HG02981 (cell line): ENCODE results near the gene NHERF1.

Experiments
- ATAC-seq: cut with Tn5 transposase; IDR thresholded peaks from one replicate; pipeline ENCODE4 v1.9.1; 2021; ENCODE audit warnings: mild to moderate bottlenecking, moderate library complexity; ENCODE audit not compliant: unreplicated experiment

The NHERF1 gene

DNA sequence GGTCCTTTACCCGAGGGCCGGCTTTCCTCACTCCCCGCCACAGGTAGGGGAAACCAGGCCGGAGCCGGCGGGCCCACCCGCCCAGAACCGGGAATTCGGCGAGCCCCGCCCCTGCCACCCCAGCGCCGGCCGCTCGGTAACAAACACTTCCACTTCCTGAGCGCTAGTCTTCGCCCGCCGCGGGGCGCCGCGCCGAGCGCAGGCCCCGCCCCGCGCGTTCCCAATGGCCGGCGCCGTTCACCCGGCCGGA lies 224 bp upstream of the NHERF1 start:
- no peak for ATAC-seq

DNA sequence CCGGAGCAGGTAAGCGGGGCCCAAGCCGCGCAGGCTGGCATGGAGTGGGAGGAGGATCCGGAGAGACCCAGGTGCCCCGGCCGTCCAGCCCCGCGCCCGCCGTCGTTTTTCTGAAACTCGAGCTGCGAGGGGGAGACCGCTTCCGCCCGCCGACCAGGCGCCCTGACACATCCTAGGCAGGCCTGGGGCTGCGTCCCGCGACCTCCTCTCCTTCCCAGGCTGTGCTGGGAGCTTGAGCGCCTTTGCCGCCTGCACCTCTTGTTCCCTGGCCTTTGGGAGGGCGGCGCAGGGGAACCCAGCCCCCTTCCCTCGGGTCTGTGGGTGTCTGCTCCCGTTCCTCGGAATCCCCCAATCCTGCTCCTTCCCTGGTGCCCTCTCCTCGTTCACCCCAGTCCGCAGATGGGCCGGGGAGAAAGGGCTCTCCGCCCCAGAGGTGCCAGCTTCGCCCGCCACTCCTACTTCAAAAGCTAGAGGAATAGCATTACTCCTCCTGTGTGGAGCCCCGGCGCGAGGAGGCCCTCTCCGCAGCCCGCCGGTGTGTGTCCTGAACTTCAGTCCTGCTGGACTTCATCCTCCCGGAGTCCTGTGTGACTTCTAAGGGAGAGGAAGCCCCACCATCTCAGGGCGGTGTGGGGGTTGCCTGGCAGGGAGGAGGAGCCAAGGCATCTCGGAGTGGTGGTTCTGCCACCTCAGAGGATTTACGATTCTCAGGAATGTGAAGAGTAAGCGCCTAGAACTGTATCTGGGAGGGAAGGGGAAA lies 1.0 kb downstream of the NHERF1 start:
- peak; percentile 6 for ATAC-seq

DNA sequence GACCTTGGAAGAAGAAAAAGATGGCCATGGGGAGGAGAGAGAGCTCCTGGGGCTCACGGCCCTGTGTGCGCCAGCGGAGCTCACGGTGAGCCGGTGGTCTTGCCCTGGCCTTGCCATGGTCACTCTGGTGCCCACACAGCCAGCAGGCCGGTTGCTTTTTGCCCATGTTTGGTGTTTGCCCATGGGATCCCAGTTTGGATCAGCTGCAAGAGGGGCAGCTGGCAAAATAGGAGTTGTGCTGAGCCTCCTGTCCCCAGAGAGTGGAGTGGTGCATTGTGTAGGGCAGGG lies 1.6 kb downstream of the NHERF1 start:
- no peak for ATAC-seq

DNA sequence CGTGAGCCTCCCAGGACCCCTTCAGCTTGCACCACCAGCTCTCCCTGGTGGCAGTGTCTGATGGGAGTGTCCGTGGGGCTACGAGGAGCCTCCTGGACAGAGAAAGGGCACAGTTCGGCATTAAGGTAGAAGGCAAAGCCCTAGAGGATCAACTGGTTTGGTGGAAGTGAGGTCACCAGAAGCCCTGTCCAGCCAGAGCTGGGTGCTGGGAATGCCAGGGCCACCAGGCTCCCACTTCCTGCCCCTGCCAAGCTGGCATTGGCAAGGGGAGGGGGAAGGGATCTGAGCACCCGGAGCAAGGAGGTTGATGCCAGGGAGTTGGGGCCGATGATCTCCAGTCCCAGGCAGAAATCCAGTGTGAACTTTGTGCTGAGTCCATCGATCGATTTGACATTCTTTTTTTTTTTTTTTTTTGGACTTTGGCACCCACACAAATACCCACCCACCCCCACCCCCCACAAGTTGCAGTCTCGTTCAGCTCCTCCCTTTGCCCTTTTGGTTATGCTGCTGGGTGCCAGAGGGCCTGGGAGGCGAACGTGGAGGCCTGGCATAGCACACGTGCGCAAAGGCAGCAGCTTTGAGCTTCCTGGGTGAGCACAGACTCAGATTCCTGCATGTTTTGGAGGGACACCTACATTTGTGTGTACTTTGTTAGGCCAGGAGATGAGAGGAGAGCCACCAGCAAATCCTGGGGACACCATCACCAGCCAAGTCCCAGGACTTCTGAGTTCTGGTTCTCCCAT lies 2.1 kb downstream of the NHERF1 start:
- ATAC-seq = no peak

DNA sequence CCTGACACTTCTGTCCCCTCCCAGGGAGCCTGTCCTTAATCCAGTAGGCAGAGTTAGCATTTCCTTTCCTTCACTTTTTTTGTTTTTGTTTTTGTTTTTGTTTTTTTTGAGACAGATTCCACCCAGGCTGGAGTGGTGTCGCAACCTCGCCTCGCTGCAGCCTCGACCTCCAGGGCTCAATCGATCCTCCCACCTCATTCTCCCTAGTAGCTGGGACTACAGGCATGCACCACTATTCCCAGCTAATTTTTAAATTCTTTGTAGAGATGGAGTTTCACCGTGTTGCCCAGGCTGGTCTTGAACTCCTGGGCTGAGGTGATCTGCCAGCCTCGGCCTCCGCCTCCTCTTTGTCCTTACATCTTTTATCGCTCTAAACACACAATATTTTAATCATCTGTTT lies 4.0 kb downstream of the NHERF1 start:
- ATAC-seq = no peak

DNA sequence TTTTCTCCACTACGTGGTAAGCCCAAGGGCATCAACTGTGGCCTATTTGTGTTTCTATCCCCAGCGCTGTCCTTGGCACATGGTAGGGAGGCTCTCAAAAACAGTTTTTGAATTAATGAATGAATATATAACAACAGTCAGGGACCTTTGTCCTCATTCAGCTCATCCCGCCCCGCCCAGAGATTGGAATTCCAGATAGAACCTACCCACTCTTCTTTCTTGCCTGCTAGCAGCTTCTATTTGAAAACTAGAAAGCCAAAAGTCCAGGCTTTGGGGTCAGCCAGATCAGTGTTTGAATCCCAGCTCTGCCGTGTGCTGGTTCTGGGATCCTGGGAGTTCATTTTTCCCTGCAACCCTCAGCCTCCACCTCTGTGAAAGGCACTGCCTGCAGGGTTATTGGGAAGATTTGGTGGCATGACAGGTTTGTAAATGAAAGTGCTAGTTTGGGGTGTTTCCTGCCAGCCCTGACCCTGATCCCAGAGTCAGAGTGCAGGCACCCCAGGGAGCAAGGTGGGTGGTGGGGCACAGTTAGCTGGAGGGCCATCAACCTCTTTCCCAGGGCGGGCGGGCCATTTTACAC lies 4.5 kb downstream of the NHERF1 start:
- ATAC-seq = no peak

DNA sequence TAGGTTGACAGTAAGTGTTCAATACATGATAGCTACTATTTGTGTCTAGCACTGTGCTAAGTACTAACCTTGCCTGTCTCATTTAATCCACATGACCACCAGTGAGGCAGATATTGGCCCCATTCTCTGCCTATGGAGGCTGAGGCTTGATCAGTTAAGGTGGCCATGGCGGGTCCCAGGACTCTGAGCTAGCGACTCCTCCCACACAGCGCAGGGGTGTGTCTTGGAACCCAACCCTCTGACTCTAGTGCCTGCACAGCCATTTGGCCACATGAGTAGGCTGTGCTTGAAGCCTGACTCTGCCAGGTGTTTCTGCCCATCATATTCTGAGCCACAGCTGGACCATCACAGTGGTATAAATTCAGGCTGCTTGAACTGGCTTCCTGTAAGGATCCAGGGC lies 6.4 kb downstream of the NHERF1 start:
- no peak for ATAC-seq

DNA sequence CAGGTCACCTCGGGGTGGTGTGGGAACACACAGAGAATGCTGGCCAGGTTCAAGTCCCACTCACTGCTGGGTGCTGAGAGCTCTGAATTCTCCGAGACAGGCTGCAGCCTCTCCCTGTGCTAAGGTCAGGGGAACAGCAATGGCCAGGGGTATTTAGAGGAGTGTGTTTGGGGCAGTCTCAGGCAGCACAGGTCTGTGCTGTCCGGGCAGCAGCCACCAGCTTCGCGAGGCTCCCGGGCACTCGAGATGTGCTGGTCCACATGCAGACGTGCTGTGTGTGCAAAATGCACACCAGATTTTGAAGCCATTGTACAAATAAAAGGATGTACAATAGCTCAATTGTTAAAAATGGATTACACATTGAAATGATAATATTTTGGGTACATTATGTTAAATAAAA lies 7.1 kb downstream of the NHERF1 start:
- ATAC-seq = no peak

DNA sequence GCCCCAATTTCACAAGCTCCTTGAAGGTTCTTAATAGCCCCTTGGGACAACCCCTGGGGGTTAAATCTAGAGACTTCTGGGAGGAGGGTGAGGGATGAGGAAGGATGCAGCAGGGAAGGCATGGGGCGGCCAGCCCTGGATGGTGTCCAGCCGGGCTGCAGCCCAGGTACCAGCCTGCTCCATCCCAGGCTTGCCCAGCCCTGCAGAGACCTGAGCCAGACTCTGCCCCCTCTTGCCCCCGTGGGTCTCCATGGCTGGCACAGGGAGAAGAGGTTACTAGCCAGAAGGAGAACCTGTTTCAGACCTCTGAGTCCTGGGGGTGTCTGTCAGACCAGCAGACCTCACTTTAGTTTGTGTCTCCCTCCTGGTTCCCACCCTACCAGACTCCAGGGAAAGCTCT lies 8.5 kb downstream of the NHERF1 start:
- ATAC-seq = no peak

DNA sequence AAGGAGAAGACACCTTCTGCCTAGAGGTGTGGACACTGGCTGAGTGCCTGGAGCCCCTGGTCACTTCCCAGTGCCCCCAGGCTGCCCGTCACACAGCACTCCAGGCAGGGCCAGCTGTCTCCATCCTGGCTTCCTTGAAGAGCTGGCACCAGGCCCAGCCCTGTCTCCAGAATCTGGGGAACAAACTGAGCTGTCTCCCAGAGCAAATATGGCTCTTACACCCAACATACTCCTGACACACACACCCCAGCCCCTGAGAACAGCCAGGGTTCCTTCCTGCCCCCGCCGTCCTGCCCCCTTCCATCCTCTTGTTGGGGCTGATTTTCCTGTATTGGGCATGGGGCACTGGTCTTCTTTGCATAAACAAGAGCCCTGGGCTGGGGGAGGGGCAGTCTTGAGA lies 9.1 kb downstream of the NHERF1 start:
- no peak for ATAC-seq

DNA sequence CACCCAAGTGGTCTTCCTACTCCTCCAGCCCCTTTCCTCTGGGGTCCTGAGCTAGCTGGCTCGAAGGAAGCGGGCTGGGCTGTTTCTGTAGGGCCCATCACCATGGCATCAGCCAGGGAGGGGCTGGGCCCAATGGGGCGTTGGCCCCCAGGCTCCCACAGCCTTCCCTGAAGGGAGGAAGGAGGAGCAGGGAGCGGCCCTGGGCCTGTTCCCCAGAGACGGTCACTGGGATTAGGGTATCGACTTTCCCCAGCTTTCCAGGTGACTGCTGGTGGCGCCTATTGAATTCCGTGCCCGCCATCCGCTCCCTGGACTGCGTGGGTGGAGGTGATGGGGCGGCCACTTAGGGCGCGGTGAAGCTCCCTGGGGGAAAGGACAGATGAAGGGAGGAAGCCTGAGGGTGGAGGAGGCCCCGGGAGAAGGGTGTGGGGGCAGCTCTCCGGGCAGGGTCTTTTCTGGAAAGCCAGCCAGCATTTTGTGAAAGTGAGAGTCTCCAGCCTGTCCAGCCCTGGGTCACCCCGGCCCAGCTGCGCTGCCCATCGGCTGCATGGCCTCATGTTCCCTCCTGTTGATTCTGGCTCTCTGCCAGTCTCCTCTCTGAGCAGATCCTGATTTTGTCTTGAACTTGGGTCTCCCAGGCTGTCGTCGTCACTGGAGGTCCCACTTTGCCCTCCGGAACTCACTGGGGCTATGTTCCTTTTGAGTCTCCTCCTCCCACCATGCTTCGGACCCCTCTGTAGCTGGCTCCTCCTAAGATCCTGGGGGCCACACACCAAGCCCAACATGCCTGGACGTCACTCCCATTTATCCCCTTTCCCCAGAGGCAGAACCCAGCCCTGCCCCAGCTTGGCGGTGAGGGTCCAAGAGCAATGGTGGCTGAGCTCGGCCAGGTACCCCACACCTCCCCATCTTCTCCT lies 9.8 kb downstream of the NHERF1 start:
- no peak for ATAC-seq

DNA sequence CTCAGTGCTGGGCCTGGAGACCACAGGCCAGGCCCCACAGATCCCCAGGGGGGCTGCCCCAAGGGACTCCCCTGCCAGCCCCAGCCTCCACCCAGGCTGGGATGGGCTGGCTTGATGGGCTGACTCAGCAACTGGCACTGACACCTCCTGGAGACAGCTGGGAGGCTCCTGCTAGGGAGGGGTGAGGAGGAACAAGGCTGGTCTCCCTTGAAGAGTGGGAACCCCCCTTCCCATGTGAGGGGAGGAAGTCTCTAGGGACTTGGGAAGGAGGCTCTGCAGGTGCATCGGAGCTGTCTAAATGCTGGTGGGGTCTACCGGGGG lies 10.4 kb downstream of the NHERF1 start:
- no peak for ATAC-seq

DNA sequence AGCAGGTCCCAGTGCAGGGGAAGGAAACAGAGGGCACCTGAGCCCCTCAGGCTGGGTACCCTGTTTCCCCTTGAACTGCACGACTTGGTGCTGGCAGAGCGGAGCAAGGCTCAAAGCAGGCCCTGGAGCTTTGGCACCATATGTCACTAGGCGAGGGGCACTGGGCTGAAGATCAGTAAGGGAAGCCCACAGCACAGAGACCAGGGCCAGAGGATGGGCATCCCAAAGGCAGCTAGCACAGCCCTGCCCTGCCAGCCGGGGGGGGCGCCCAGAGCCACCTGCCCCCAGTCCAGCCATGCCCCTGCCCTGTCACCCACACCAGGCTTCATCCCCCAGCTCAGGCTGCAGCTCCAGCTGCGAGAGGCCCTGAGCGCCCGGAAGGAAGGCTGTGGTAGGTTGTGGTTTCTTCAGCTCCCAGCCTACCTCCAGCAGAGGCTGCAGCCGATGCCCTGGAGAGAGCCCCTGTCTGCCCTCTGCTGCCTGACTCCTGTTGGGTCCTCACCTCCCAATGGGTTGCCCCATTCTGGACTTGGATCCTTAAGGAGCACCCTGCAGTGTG lies 10.9 kb downstream of the NHERF1 start:
- ATAC-seq = no peak

DNA sequence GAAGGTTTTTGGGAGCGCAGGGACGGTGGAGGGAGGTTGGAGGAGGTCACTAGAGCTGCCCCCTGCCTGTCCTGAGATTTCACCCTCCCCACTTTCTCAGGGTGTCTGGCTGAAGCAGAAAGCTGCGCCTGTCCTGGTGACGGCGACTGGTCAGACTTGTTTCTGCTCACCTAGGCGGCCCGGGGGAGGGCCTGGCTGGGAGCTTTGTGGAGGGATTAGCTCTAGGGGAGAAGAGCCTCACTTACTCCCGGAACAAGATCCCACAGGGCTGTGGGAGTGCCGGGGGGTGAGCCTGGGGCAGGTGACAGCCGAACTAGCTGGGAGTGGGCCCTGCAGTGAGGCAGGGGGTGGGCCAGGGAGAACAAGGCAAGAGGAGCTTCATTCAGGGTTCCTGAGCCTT lies 11.5 kb downstream of the NHERF1 start:
- no peak for ATAC-seq

DNA sequence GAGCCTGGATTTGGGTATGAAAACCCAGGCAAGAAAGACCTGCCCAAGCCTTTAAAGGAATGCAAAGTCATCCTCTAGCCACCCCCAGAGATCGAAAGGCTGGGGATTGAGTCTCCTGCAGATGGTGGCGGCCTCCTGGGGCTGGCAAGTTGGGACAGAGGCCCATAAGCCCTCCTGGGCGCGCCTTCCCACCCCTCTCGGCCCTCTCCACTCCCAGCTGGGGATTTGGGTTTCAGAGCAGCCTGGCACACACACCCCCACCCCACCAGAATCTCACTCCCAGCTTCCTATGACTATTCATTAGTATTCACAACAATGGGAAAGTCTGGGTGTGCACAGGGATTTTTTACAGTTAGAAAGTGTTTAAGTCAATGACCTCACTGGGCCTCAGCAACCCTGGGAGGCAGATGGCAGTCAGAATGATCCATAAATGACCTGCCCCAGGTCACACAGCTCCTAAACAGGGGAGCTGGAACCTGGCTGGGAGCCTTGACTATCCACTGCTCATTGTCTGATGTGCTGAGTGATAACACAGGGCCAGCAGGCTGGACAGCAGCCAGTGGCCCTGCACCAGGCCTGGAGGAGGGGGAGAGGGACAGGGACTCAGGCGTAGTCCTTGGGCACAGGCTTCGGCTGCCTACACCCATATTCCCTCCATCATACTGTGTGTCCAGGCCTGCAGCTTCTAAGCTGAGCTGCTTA lies 12.1 kb downstream of the NHERF1 start:
- ATAC-seq = no peak

DNA sequence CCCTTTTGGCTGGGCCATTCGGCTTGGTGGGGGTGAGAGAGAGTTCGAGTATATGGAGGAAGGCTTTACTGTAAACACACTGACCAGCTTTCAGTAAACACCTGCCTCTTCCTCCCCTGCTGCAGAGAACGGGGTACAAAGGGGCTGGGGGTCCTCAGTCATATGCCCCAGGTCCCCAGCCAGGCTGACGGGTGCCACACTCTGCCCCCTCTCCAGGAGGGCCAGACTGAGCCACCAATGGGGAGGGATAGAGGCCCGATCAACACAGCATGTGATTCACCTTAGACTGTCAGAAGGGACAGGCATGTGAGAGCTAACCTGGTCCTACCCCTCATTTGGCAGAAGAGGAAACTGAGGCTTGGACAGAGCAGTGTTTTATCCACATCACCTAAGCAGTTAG lies 13.0 kb downstream of the NHERF1 start:
- no peak for ATAC-seq

DNA sequence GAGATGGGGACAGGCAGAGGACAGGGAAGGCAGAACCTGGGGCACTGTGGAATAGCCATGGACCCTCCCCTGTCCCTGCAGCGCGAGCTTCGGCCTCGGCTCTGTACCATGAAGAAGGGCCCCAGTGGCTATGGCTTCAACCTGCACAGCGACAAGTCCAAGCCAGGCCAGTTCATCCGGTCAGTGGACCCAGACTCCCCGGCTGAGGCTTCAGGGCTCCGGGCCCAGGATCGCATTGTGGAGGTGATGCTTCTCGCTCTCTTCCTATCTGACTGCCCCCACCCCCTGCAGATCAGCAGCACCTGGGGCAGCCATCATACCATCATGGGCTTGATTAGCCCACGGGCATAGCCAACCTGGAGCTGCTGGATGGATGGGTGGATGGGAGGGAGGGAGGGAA lies 13.5 kb downstream of the NHERF1 start:
- no peak for ATAC-seq

DNA sequence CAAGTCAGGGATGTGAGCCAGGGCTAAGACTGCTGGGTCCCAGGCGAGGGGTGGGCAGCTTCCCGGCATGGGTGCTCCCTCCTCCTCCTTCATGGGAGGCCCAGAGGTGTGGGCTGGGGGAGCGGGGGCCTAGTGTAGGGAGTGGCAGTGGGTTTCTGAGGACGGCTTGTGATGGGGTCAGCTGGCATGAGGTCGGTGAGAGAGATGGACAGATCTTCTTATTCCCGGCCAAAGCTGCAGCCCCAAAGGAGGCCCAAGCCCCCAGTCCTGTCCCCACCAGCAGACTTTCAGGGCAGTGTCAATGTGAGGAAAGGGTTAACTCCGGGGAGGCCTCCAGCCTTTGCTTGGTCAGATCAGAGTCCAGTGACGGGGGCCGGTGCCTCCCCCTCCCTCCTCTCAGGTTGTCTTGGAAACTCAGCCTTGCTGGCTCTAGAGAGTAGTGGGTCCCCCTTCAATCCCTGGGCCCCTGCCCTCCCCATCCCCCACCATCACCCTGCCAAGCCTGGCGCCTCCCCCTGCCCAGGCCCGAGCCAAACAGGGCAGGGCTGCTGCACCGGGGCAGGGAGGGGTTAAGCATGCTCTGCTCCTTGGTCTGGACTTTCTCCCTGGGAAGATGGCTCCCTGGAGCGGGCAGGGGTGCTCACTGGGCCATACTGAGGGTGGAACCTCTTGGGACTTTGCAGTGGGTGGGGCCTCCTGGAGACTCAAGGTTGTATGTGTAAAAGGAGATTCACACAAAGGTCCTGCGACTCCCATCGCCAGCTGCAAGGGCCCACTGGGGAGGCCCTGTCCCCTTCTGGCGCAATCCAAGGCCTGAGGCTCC lies 15.3 kb downstream of the NHERF1 start:
- ATAC-seq = no peak

DNA sequence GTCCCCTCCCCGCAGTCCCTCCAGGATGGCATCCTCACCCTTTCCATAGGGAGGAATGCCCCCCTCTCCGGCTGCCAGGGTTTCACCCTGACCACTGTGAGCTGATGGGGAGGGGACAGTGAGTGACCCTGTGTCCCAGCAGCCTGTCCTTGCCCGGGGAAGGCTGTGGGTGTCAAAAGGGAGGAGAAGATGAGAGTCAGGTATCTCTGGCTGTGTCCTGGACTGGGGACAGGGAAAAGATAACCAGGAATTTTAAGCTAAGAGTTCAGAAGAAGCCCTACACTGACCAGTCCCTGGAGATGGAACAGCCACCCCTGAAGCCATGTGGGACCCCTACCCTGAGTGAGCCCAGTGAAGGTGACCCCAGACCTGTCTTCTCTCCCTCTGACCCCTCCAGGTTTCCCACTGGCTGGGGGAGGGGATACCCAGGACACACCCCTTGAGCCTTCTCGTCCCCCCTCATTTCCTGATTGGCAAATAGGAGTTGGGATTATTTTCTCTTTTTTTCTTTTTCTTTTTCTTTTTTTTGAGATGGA lies 16.4 kb downstream of the NHERF1 start:
- ATAC-seq = no peak

DNA sequence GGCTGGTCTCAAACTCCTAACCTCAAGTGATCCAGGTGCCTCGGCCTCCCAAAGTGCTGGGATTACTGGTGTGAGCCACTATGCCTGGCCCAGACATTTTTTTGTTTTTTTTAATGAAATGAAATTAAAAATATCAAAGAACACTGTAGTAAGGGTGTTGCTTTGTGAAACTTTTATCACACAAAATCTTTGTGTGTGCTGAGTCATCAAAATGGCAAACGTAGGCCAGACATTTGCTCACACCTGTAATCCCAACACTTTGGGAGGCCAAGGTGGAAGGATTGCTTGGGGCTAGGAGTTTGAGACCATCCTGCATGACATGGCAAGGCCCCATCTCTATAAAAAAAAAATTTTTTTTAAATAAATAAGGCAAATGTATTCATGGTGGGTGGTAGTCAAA lies 18.0 kb downstream of the NHERF1 start:
- no peak for ATAC-seq
